Endothelial cell of umbilical vein (primary cell): Measurements from ENCODE around the gene PUDP. TPM values are rescaled to one million over a fixed set of nuclear protein-coding genes. Genes with fewer than 3 reads are reported as not detected.

Experiments
- BruUV-seq: library from RNA; stranded (reverse); fragments of 400-500 nt; replicated peaks from 2 replicates; lab custom pipeline; 2021; lab: Mats Ljungman, UMichigan
- CTCF ChIA-PET: fragments of 300-600, 350-600 bp; sonication (Branson Sonifier 250); formaldehyde crosslinking; loops from one replicate; lab custom pipeline; 2021; ENCODE audit warnings: antibody characterized with exemption, inconsistent platforms; lab: Charles Lee
- POLR2A ChIA-PET: fragments of 300-600, 350-600 bp; sonication (Branson Sonifier 250); formaldehyde crosslinking; loops from one replicate; lab custom pipeline; 2021; ENCODE audit warnings: antibody characterized with exemption, inconsistent platforms; lab: Charles Lee
- DNase-seq: peaks from one replicate; pipeline ENCODE4 v3.0.0-alpha.2; 2011; ENCODE audit warnings: low read depth, low spot score
- FAIRE-seq: peaks from 2 replicates; lab custom pipeline; 2011; peaks lifted over from hg19 to GRCh38; lab: Jason Lieb, UNC
- H2AFZ ChIP-seq: 2 replicates; pipeline ENCODE4 v1.6.0; 2012; ENCODE audit warnings: low read depth, low read length, control low read depth, inconsistent platforms
- H3K27ac ChIP-seq: 2 replicates; pipeline ENCODE4 v1.5.1; 2011; ENCODE audit warnings: low read depth, mild to moderate bottlenecking, control low read depth, low read length, moderate library complexity; ENCODE audit not compliant: insufficient read depth
- H3K27me3 ChIP-seq, 2 experiments: 2 replicates each; pipeline versions ENCODE4 v1.6.0 to v1.6.1; 2011; ENCODE audit warnings: low read length in 2 of 2, mixed read lengths in 1 of 2; ENCODE audit not compliant: control insufficient read depth in 2 of 2, insufficient read depth in 2 of 2
- H3K36me3 ChIP-seq, 2 experiments: 2 replicates in 1 of 2; 3 replicates in 1 of 2; pipeline ENCODE4 v1.5.1; 2011; ENCODE audit warnings: low read length in 2 of 2, mild to moderate bottlenecking in 1 of 2, moderate library complexity in 1 of 2; ENCODE audit not compliant: control insufficient read depth in 2 of 2, insufficient read depth in 2 of 2; ENCODE audit errors: extremely low read depth in 1 of 2
- H3K4me1 ChIP-seq: 3 replicates; pipeline ENCODE4 v1.5.1; 2011; ENCODE audit warnings: mild to moderate bottlenecking, low read length; ENCODE audit not compliant: control insufficient read depth, insufficient read depth; ENCODE audit errors: extremely low read depth
- H3K4me2 ChIP-seq: 2 replicates; pipeline ENCODE4 v1.6.1; 2011; ENCODE audit warnings: low read length, control low read depth, mixed read lengths; ENCODE audit not compliant: insufficient read depth
- H3K4me3 ChIP-seq, 3 experiments: fragments of 200-600 bp in 1 of 3; sonication (generic), shearing (Covaris generic) in 1 of 3; replicated peaks in 1 of 3; 2 replicates each; pipeline ENCODE4 v1.5.1; 2011 to 2016; ENCODE audit warnings: control low read depth in 3 of 3, low read length in 3 of 3, mild to moderate bottlenecking in 2 of 3, inconsistent platforms in 1 of 3, low read depth in 1 of 3, moderate library complexity in 1 of 3; ENCODE audit not compliant: insufficient read depth in 1 of 3
- H3K79me2 ChIP-seq: 2 replicates; pipeline ENCODE4 v1.6.0; 2012; ENCODE audit warnings: low read length, inconsistent platforms; ENCODE audit not compliant: control insufficient read depth, insufficient read depth
- H3K9ac ChIP-seq: replicated peaks from 2 replicates; pipeline ENCODE3; 2011; ENCODE audit warnings: low read length, control low read depth; ENCODE audit not compliant: insufficient read depth; ENCODE audit errors: extremely low read depth
- H3K9me1 ChIP-seq: replicated peaks from 3 replicates; pipeline ENCODE4 v1.6.0; 2011; ENCODE audit warnings: mild to moderate bottlenecking, low read length; ENCODE audit not compliant: control insufficient read depth, insufficient read depth; ENCODE audit errors: extremely low read depth
- H3K9me3 ChIP-seq: replicated peaks from 2 replicates; pipeline ENCODE4 v1.5.1; 2012; ENCODE audit warnings: low read length, inconsistent platforms; ENCODE audit not compliant: control insufficient read depth, insufficient read depth
- H4K20me1 ChIP-seq: replicated peaks from 2 replicates; pipeline ENCODE3; 2011; ENCODE audit warnings: mild to moderate bottlenecking, low read length; ENCODE audit not compliant: control insufficient read depth, insufficient read depth; ENCODE audit errors: extremely low read depth
- EZH2 ChIP-seq: IDR thresholded peaks from 2 replicates; pipeline ENCODE4 v1.6.1; 2012; ENCODE audit warnings: borderline replicate concordance, low read depth, mild to moderate bottlenecking, moderate library complexity, low read length, inconsistent platforms; ENCODE audit not compliant: severe bottlenecking
- FOS ChIP-seq: IDR thresholded peaks from 2 replicates; pipeline ENCODE4 v1.6.1; 2011; ENCODE audit warnings: mild to moderate bottlenecking, low read length, moderate library complexity, borderline replicate concordance; ENCODE audit not compliant: insufficient read depth
- GATA2 ChIP-seq: IDR thresholded peaks from 2 replicates; pipeline ENCODE4 v1.7.0; 2011; ENCODE audit warnings: low read depth, mild to moderate bottlenecking, moderate library complexity, mixed read lengths, low read length; ENCODE audit not compliant: insufficient read length, insufficient read depth
- JUN ChIP-seq: IDR thresholded peaks from 2 replicates; pipeline ENCODE4 v1.6.1; 2011; ENCODE audit warnings: borderline replicate concordance, low read depth; ENCODE audit not compliant: insufficient read length, insufficient read depth
- MYC ChIP-seq: IDR thresholded peaks from one replicate; pipeline ENCODE4 v1.6.1; 2011; ENCODE audit warnings: mild to moderate bottlenecking, low read depth, low read length
- POLR2A ChIP-seq: IDR thresholded peaks from 2 replicates; pipeline ENCODE4 v1.6.1; 2012; ENCODE audit warnings: low read depth, mild to moderate bottlenecking, control low read depth, low read length
- POLR2AphosphoS5 ChIP-seq: IDR thresholded peaks from 2 replicates; pipeline ENCODE4 v1.6.1; 2012; ENCODE audit warnings: low read depth, mild to moderate bottlenecking, control low read depth, low read length, moderate library complexity; ENCODE audit not compliant: insufficient read depth
- dilution Hi-C: fragments of 300-500 bp; cut with MboI; formaldehyde crosslinking; loops from one replicate; pipeline ENCODE4 v1.15.0; 2019; ENCODE audit warnings: low sequenced_read_pairs; ENCODE audit not compliant: extremely low pct_ligation_motif_present
- intact Hi-C: fragments of 100-400 bp; cut with micrococcal nuclease; formaldehyde crosslinking; loops from one replicate; pipeline ENCODE4 v1.10.0; 2022
- polyA plus RNA-seq, 4 experiments: library from polyadenylated mRNA; depleted of rRNA in 3 of 4; stranded (reverse) in 3 of 4; unstranded in 1 of 4; fragments of >200 nt; gene quantifications; 2 replicates each; pipeline versions ENCODE4 v1.2.1 to v1.2.3, GENCODE V29; 2011 to 2012; ENCODE audit warnings: missing spikeins in 1 of 4
- total RNA-seq: library from RNA; stranded (reverse); gene quantifications from 2 replicates; pipeline ENCODE4 v1.2.3, GENCODE V29; 2021
- TF ChIP-seq, protein P1 (sequence below), 2 donors: IDR thresholded peaks; 1 replicate in 1 of 2; 2 replicates in 1 of 2; pipeline ENCODE4 v1.5.1; 2011; ENCODE audit warnings: low read length in 2 of 2, mild to moderate bottlenecking in 2 of 2, moderate library complexity in 2 of 2, control low read depth in 1 of 2, inconsistent platforms in 1 of 2, low read depth in 1 of 2; ENCODE audit not compliant: insufficient read depth in 1 of 2; ENCODE audit errors: extremely low read depth in 1 of 2
- TF ChIP-seq, protein P2 (sequence below): IDR thresholded peaks from 2 replicates; pipeline ENCODE4 v1.6.1; 2011; ENCODE audit not compliant: insufficient read depth, insufficient read length

PUDP gene
- total and polyA plus RNA-seq, 2 donors (not counting 3 experiments of a cell fraction or from before 2014, with no cell fraction given): 17.3 to 22.5 TPM

DNA sequence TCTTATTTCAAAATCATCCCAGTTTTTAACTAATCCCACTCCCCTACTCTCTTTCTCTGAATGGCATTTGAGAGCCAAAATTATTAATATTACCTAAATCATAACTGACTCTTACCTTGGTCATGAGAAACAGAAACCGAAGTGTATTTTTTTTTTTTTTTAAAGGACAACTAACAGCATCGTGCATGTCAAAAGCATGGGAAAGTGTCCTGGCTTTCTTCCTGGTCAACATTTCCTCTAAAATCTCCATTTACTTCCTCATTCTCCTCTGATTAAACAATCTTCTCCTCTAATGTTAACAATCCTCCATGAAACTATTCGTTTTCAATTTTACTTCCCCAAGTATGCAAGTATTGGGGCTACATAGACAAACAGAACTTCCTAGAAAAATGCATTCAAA, 2.5 kb downstream of the PUDP start:
- no peaks in the 10 kb centered on the region for H3K27me3 ChIP-seq
- FAIRE-seq: peak; percentile 47
- H3K36me3 ChIP-seq: no peaks in the 10 kb centered on the region
- H3K27ac ChIP-seq: no peak overlapping the region
- DNase-seq: peak; percentile 1
- CTCF ChIA-PET: no interaction called here
- H4K20me1 ChIP-seq: no peaks in the 10 kb centered on the region
- TF ChIP-seq, protein P1, sequence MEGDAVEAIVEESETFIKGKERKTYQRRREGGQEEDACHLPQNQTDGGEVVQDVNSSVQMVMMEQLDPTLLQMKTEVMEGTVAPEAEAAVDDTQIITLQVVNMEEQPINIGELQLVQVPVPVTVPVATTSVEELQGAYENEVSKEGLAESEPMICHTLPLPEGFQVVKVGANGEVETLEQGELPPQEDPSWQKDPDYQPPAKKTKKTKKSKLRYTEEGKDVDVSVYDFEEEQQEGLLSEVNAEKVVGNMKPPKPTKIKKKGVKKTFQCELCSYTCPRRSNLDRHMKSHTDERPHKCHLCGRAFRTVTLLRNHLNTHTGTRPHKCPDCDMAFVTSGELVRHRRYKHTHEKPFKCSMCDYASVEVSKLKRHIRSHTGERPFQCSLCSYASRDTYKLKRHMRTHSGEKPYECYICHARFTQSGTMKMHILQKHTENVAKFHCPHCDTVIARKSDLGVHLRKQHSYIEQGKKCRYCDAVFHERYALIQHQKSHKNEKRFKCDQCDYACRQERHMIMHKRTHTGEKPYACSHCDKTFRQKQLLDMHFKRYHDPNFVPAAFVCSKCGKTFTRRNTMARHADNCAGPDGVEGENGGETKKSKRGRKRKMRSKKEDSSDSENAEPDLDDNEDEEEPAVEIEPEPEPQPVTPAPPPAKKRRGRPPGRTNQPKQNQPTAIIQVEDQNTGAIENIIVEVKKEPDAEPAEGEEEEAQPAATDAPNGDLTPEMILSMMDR (IDR thresholded peaks at IDR 0.05; ENCODE audit: extremely low read depth in 1 of 2, insufficient read depth in 1 of 2, low read depth in 1 of 2, low read length in 2 of 2): no peak
- TF ChIP-seq EZH2 (no peak), POLR2A (no peak), JUN (no peak), POLR2AphosphoS5 (no peak), GATA2 (no peak), MYC (no peak), FOS (no peak)
- TF ChIP-seq, protein P2, sequence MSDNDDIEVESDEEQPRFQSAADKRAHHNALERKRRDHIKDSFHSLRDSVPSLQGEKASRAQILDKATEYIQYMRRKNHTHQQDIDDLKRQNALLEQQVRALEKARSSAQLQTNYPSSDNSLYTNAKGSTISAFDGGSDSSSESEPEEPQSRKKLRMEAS: no peak
- intact Hi-C loops (loop anchor here (5.0 kb wide), 1 partner anchor 63 kb away; no protein-coding TSS in a partner anchor), dilution Hi-C loops (no loop called here)
- H3K9me3 ChIP-seq: no peaks in the 10 kb centered on the region
- H3K9ac ChIP-seq: no peak overlapping the region
- peaks cover 19% of the 10 kb centered on the region for H3K79me2 ChIP-seq
- POLR2A ChIA-PET: no interaction called here
- H2AFZ ChIP-seq: no peak overlapping the region
- no peaks in the 10 kb centered on the region for H3K9me1 ChIP-seq
- no peaks in the 10 kb centered on the region for H3K4me1 ChIP-seq
- H3K4me3 ChIP-seq: no peak overlapping the region
- H3K4me2 ChIP-seq: no peak overlapping the region
- no TSS peak for BruUV-seq
